HG03558 (cell line): ENCODE data around the gene AKT2.
"Not testable (repeated sequence)": the region's sequence is repeated elsewhere in the genome, so short reads cannot be mapped to it uniquely, and the experiment has no call there.

Source experiments
- ATAC-seq: cut with Tn5 transposase; IDR thresholded peaks from one replicate; pipeline ENCODE4 v1.9.1; 2021; ENCODE audit warnings: moderate number of reproducible peaks; ENCODE audit not compliant: unreplicated experiment; ENCODE audit errors: extremely low read depth

Gene AKT2

GRCh38 chr19:40284501-40285352 lies at the start of gene AKT2:
AKT2 (minus strand) TSS chr19:40285345; CDS start chr19:40265267, 20,078 bp downstream.
- ATAC-seq, result peak; percentile 12

DNA sequence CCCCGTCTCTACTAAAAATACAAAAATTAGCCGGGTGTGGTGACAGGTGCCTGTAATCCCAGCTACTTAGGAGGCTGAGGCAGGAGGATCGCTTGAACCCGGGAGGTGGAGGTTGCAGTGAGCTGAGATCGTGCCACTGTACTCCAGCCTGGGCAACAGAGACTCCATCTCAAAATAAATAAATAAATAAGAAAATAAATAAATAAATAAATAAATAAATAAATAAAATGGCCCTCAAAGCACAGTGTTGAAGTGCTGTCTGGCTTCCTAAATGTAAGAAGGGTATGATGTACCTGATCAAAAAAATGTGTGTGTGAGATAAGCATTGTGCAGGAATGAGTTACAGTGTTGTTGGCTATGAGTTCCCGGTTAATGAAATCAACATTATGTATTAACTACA lies 47.9 kb upstream of the AKT2 start:
- ATAC-seq, result not testable (repeated sequence)

GRCh38 chr19:40332669-40333068 lies 47.5 kb upstream of the AKT2 start:
- no peak for ATAC-seq

- no peak for ATAC-seq
Observed at GRCh38 chr19:40331052-40331451, 45.9 kb upstream of the AKT2 start.

DNA sequence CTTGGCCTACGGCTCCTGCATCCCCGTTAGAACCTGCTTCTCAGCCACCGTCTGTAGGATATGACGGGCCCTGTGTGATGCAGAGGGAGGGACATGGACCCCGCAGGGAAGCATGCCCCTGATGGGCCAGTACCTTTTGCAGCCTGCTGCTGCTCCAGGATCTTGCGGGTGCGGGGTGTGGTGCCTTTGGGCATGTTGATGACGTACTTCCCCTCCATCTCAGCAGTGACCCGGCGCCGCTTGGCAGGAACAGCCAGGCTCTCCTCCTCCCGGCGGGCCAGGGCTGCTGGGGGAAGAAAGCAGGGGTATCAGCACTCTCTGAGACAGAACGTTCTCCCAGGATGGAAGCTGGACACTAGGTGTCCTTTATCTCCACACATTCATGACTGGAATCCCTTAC lies 41.1 kb upstream of the AKT2 start:
- ATAC-seq, result no peak

GRCh38 chr19:40323705-40324104 lies 38.6 kb upstream of the AKT2 start:
- no peak for ATAC-seq

DNA sequence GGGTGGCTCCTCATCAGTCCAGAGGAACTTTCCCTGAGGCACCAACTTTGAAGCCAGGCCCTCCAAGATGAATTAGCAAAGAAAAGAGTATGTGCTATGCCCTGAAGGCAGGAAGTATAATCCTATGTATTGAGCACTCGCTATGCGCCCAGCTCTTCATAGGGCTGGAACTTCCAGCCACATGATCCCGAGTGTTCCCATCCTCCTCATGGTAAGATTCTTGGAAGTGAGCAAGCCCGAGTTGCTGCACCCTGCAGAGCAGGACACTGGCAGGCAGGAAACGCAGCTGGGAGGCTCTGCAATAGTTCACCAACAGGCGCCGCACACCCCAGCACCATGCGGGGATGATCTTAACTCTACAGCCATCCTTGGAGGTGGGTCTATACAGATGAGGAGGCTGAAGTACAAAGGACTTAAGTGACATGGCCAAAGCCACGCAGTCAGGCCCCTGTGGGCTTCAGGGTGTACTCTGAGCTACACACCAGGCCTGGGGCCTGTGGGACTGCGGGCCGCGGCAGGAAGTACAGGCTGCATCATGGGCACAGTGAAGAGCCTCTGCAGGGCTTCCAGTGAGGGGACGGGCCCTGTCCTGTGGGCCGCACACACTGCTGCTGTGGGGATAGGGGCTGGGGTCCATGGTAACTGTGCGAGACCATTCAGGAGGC lies 37.9 kb upstream of the AKT2 start:
- ATAC-seq, result no peak

- ATAC-seq, result no peak
Observed at GRCh38 chr19:40322271-40322610, 37.1 kb upstream of the AKT2 start.

- no peak for ATAC-seq
Observed at GRCh38 chr19:40321566-40322270, 36.6 kb upstream of the AKT2 start.

- no peak for ATAC-seq
Observed at GRCh38 chr19:40321076-40321475, 35.9 kb upstream of the AKT2 start.

DNA sequence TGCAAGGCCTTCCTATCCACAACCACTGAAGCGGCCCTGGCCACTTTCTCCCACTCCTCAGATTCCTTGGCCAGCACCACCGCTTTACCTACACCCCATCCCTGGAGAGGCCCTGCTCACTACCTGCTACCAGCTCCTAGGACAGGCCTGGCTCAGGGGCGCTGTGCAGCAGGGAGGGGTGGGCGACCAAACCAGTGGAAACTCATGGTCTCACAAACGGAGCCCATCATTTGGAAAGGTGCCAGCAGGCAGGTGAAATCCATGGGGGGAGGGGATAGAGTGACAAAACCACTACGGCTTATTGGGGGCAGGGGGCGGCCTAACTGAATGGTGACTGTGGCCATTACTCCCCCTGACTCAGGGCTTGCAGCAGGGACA lies 35.4 kb upstream of the AKT2 start:
- no peak for ATAC-seq

DNA sequence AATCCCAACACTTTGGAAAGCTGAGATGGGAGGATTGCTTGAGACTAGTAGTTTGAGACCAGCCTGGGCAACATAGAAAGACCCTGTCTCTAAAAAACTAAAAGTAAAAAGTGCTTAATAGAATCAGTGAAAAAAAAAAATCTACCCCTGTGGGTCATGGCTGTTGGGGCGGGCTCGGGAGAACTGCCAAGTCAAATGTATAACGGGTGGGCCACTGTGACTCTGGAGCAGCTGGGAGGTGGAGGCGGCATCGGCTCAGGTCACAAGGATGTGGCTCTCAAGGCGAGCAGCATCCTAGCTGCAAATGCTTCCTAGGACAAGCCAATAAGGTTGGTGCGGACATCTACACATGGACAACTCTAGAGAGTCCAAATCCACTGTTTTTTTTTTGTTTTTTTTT lies 32.2 kb upstream of the AKT2 start:
- no peak for ATAC-seq

- ATAC-seq, result no peak
Observed at GRCh38 chr19:40315812-40316470, 30.8 kb upstream of the AKT2 start.

- no peak for ATAC-seq
Observed at GRCh38 chr19:40314656-40315055, 29.5 kb upstream of the AKT2 start.

DNA sequence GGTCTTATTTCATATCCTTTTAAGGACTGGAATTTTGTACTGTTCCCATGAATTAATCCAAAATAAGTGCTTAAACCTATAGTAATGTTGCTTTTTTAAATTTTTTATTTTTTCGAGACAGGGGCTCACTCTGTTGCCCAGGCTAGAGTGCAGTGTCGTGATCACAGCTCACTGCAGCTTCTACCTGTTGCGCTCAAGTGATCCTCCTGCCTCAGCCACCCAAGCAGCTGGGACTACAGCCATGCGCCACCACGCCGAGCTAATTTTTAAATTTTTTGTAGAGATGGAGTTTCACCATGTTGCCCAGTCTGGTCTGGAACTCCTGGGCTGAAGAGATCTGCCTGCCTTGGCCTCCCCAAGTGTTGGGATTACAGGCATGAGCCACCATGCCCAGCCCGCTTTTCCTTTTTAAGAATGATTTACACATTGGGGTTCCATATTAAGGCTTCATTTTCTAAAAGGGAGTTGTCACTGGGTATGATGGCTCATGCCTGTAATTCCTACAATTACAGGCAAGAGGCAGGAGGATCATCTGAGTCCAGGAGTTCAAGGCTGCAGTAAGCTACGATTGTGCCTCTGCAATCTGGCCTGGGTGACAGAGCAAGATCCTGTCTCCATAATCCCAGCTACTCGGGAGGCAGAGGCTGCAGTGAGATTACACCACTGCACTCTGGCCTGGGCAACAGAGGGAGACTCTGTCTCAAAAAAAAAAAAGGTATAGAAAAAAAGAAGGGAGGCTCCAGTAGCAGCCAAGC lies 28.3 kb upstream of the AKT2 start:
- ATAC-seq, result no peak

- ATAC-seq, result no peak
Observed at GRCh38 chr19:40312533-40312932, 27.4 kb upstream of the AKT2 start.

DNA sequence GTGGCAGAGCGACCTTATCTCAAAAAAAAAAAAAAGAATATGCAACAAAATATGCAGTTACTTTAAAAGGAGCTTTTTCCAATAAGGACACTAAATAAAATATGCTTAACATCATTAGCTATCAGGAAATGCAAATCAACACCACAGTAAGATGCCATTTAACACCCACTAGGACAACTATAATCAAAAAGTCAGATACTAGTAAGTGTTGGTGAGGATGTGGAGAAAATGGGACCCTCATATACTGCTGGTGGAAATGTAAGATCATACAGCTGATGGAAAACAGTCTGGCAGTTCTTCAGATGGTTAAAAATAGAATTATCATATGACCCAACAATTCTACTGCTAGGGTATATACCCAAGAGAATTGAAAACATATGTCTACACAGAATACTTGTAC lies 24.5 kb upstream of the AKT2 start:
- ATAC-seq, result no peak

DNA sequence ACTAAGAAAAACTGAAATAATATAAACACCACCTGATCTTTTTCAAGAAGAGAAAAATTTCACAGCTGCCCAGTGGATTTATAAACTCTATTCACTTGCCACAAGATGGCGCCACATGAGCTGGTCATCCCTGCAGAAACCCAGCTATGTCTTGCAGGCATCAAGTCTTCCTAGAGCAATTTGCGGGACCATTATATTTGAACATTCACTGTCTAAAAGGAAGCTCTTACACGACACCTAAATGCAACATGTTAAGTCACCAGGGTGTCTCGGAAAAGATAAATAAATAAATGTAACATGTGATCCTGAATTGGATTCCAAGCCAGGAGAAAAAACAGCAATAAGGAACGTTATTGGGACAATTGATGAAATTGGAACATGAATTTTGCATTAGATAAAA lies 20.3 kb upstream of the AKT2 start:
- no peak for ATAC-seq

- no peak for ATAC-seq
Observed at GRCh38 chr19:40304306-40304705, 19.2 kb upstream of the AKT2 start.

GRCh38 chr19:40303765-40304164 lies 18.6 kb upstream of the AKT2 start:
- ATAC-seq, result no peak
